ENCODE results near the gene NACC2. TPM values are rescaled to one million over a fixed set of nuclear protein-coding genes. Genes with fewer than 3 reads are reported as not detected.

The NACC2 gene
- total and polyA plus RNA-seq, 2 donors (not counting 1 experiment from before 2014, with no cell fraction given) = 0.34 to 1.9 TPM

GRCh38 chr9:136090056-136090735, 4.9 kb downstream of the NACC2 start:
- Mint-ChIP-seq H3K27ac (no peak overlapping the region), H3K4me1 (peaks cover 9% of the 10 kb centered on the region), H3K27me3 (peaks cover 26% of the 10 kb centered on the region), H3K9me3 (ENCODE audit: insufficient read depth) (no peaks in the 10 kb centered on the region), H3K4me3 (no peak overlapping the region)
- 41% methylated on average over 5 of the region's 9 CpGs for WGBS (ENCODE audit: insufficient coverage)
- Histone ChIP-seq H3K9ac (ENCODE audit: low read length) (no peak overlapping the region), H3K27ac (ENCODE audit: low read length in 2 of 2) (no peak overlapping the region), H4K20me1 (ENCODE audit: control insufficient read depth, insufficient read depth, low read length, poor library complexity, severe bottlenecking) (no peaks in the 10 kb centered on the region), H3K27me3 (replicated peaks in 1 of 4; ENCODE audit: control extremely low read depth in 1 of 4, control insufficient read depth in 3 of 4, insufficient read depth in 4 of 4, low read length in 3 of 4) (peaks cover 0 to 51% (median 10%) of the 10 kb centered on the region in 4 experiments), H3K9me3 (ENCODE audit: control extremely low read depth in 1 of 3, control insufficient read depth in 2 of 3, insufficient read depth in 1 of 3, low read length in 2 of 3) (no peaks in the 10 kb centered on the region), H2AFZ (ENCODE audit: insufficient read depth, low read depth, low read length, poor library complexity, severe bottlenecking) (no peak overlapping the region), H3K4me1 (ENCODE audit: control insufficient read depth in 2 of 2, insufficient read depth in 2 of 2, low read length in 2 of 2) (peaks cover 7 to 11% of the 10 kb centered on the region in 2 donors), H3K79me2 (ENCODE audit: control insufficient read depth, insufficient read depth, low read length) (no peaks in the 10 kb centered on the region), H3K4me2 (replicated peaks; ENCODE audit: low read depth, low read length, poor library complexity, severe bottlenecking) (no peak overlapping the region), H3K36me3 (replicated peaks in 1 of 2; ENCODE audit: control extremely low read depth in 1 of 2, control insufficient read depth in 1 of 2, extremely low read depth in 1 of 2, insufficient read depth in 2 of 2, low read length in 1 of 2) (no peaks in the 10 kb centered on the region), H3K4me3 (ENCODE audit: control extremely low read depth in 1 of 5, extremely low read depth in 1 of 5, insufficient read depth in 1 of 5, low read depth in 2 of 5, low read length in 4 of 5) (no peak overlapping the region)
- DNase-seq (no peak), ATAC-seq (ENCODE audit: low read depth) (no peak)
- ChIA-PET POLR2A (no interaction called here), CTCF (interaction anchor here (0.9 to 3.5 kb wide), 5 partner anchors 17 to 193 kb away, joined by 3 to 56 read pairs (median 7); no protein-coding TSS in a partner anchor)
- TF ChIP-seq CTCF (IDR thresholded peaks at IDR 0.05) (peak; percentile 1), EZH2 (IDR thresholded peaks at IDR 0.05; ENCODE audit: borderline replicate concordance, insufficient read depth, low read depth, low read length, poor library complexity, severe bottlenecking) (no peak)
- intact Hi-C loops (cut with micrococcal nuclease) = no loop called here

GRCh38 chr9:136089697-136090045, 5.4 kb downstream of the NACC2 start:
- ATAC-seq (ENCODE audit: low read depth) = no peak
- intact Hi-C loops (cut with micrococcal nuclease) = loop anchor here (1.0 kb wide), 1 partner anchor 34 kb away; no protein-coding TSS in a partner anchor
- no peak overlapping the region for H3K27ac Mint-ChIP-seq
- H3K4me1 Mint-ChIP-seq = peaks cover 9% of the 10 kb centered on the region
- Histone ChIP-seq H3K9me3 (ENCODE audit: control extremely low read depth in 1 of 3, control insufficient read depth in 2 of 3, insufficient read depth in 1 of 3, low read length in 2 of 3) (no peaks in the 10 kb centered on the region), H3K9ac (ENCODE audit: low read length) (no peak overlapping the region), H3K79me2 (ENCODE audit: control insufficient read depth, insufficient read depth, low read length) (no peaks in the 10 kb centered on the region), H3K4me3 (ENCODE audit: control extremely low read depth in 1 of 5, extremely low read depth in 1 of 5, insufficient read depth in 1 of 5, low read depth in 2 of 5, low read length in 4 of 5) (no peak overlapping the region), H3K36me3 (replicated peaks in 1 of 2; ENCODE audit: control extremely low read depth in 1 of 2, control insufficient read depth in 1 of 2, extremely low read depth in 1 of 2, insufficient read depth in 2 of 2, low read length in 1 of 2) (no peaks in the 10 kb centered on the region), H3K4me1 (ENCODE audit: control insufficient read depth in 2 of 2, insufficient read depth in 2 of 2, low read length in 2 of 2) (peaks cover 7 to 11% of the 10 kb centered on the region in 2 donors), H4K20me1 (ENCODE audit: control insufficient read depth, insufficient read depth, low read length, poor library complexity, severe bottlenecking) (no peaks in the 10 kb centered on the region), H3K4me2 (replicated peaks; ENCODE audit: low read depth, low read length, poor library complexity, severe bottlenecking) (no peak overlapping the region), H2AFZ (ENCODE audit: insufficient read depth, low read depth, low read length, poor library complexity, severe bottlenecking) (no peak overlapping the region), H3K27me3 (replicated peaks in 1 of 4; ENCODE audit: control extremely low read depth in 1 of 4, control insufficient read depth in 3 of 4, insufficient read depth in 4 of 4, low read length in 3 of 4) (peaks cover 0 to 51% (median 10%) of the 10 kb centered on the region in 4 experiments), H3K27ac (ENCODE audit: low read length in 2 of 2) (no peak overlapping the region)
- POLR2A ChIA-PET = no interaction called here
- no CpG with 5 or more reads among the region's 3 CpGs for WGBS (ENCODE audit: insufficient coverage)
- peaks cover 26% of the 10 kb centered on the region for H3K27me3 Mint-ChIP-seq
- DNase-seq = peak; percentile 37
- H3K9me3 Mint-ChIP-seq (ENCODE audit: insufficient read depth) = no peaks in the 10 kb centered on the region
- H3K4me3 Mint-ChIP-seq = no peak overlapping the region
- CTCF ChIA-PET = interaction anchor here (0.6 to 3.5 kb wide), 6 partner anchors 17 to 194 kb away, joined by 3 to 56 read pairs (median 6); no protein-coding TSS in a partner anchor
- no peak for TF ChIP-seq EZH2 (IDR thresholded peaks at IDR 0.05; ENCODE audit: borderline replicate concordance, insufficient read depth, low read depth, low read length, poor library complexity, severe bottlenecking)
- TF ChIP-seq CTCF (IDR thresholded peaks at IDR 0.05) = peak; percentile 32
